SK-N-DZ (cell line): ENCODE measurements around the gene IMMP2L.
A peak's percentile ranks its signal among the peaks of the same experiment; 100 is the strongest.
"Not testable (repeated sequence)": the region's sequence is repeated elsewhere in the genome, so short reads cannot be mapped to it uniquely, and the experiment has no call there.

ENCODE experiments used
- DNase-seq: peaks from one replicate; pipeline ENCODE4 v3.0.0-alpha.2; 2015; ENCODE audit warnings: low spot score

Gene IMMP2L

DNA sequence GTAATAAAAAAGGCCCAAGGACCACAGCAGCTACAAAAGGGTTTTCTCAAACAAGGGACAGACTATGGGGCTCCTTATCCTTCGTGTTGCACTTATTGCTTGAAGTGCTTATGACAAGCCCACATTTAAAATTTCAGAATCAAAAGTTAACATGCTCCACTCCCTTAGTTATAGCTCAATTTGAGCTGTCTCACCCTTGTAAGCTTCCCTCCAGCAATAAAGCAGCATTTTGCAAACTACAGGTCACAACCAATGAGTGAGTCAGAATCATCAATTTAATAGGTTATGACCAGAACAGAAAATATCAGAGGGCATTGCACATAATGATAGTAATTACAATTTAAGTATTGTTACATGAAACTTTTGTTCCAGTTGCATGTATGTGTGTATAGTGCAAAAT, 53.0 kb downstream of the IMMP2L start:
- DNase-seq = no peak

DNA sequence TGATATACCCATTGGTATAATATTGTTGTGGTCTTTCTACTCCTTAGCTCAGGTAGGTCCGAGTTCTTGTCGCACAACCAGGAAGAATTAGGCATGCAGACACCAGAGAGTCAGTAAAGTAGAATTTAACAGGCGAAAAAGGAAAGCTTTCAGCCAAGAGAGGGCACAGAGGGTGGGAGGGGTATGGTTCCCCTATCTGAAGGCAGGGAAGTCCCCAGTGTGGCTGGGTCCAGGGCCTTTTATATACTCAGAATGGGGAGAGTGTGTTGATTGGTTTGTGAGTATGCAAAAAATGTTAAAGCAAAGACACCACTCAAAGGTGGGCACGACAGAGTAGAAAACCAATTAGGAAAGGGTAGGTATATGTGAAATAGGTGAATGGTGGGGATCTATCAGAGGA, 53.9 kb downstream of the IMMP2L start:
- DNase-seq = no peak

DNA sequence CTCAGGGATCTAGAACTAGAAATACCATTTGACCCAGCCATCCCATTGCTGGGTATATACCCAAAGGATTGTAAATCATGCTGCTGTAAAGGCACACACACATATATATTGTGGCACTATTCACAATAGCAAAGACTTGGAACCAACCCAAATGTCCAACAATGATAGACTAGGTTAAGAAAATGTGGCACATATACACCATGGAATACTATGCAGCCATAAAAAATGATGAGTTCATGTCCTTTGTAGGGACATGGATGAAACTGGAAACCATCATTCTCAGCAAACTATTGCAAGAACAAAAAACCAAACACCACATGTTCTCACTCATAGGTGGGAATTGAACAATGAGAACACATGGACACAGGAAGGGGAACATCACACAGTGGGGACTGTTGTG, 56.9 kb downstream of the IMMP2L start:
- not testable (repeated sequence) for DNase-seq

DNA sequence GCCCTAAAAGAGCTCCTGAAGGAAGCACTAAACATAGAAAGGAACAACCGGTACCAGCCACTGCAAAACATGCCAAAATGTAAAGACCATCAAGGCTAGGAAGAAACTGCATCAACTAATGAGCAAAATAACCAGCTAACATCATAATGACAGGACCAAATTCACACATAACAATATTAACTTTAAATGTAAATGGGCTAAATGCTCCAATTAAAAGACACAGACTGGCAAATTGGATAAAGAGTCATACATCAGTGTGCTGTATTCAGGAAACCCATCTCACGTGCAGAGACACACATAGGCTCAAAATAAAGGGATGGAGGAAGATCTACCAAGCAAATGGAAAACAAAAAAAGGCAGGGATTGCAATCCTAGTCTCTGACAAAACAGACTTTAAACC, 60.5 kb downstream of the IMMP2L start:
- DNase-seq = not testable (repeated sequence)

DNA sequence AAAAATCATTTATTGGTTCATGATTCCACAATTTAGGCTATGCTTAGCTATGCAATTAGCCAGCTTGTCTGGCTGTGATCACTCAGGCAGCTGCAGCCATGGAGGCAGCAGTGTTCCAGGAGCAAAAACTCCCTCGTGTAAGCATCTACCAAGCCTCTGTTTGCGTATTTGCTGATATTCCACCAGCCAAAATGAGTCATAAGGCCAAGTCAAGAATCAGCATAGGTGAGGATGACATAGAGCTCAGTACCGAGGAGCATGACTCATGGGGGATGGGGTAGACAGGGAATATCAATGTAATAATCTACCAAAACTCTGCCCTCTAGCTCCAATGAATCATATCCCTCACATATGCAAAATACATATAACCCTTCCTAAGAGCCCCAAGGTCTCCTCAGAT, 63.3 kb downstream of the IMMP2L start:
- DNase-seq = no peak

DNA sequence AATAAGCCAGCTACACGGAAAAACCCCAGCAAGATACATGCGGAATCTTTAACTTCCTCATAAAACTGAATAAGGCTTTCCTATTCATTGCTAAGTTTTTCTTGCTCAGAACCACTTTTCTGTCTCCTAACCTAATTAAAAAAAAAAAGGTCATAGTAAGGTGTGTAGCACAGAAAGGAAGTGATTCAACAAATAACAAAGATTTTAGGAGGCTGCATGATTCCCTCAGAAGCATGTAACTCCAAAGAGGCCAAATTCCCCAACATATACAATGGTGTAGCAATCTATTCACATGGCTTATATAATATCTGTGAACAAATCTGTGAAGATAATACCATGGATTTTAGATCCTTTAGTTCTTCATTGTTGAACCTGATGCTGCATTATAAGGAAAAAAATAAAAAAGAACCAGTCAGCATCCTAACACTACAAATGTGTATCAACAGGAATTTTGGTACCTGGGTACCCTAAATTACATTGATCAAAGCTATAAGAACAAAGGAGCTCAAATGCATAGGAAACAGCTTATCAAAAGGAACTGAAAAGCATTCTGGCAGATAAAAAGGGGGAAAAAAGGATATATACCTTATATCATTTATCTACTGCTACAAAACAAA, 63.8 kb downstream of the IMMP2L start:
- no peak for DNase-seq

DNA sequence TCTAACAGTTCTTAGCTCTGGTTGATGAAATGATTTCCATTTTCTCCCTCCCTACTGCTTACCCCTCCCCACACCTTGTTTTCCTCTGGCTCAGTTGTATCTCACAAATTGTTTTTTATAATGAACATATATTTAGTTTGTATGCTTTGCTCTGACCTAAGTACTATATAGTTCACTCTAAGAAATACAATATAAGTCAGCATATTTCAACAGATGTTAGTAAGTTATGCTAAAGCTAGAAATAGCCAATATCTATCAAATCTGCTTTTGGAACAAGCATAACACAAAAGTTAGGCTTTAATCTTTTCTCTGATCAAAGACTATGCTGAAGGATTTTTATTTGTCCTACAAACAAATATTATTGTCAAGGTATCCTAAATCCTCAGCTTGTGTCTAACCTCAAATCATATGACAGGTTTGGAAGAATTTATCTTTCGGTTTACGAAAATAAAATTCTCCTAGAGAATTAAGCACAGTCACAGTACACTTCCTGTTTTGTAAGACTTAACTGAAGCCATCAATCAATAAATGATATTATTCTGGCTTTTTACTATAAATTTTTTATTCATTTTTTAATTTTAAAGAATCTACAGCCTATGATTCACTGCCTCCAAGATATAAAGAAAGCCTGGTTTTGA, 67.0 kb downstream of the IMMP2L start:
- no peak for DNase-seq

DNA sequence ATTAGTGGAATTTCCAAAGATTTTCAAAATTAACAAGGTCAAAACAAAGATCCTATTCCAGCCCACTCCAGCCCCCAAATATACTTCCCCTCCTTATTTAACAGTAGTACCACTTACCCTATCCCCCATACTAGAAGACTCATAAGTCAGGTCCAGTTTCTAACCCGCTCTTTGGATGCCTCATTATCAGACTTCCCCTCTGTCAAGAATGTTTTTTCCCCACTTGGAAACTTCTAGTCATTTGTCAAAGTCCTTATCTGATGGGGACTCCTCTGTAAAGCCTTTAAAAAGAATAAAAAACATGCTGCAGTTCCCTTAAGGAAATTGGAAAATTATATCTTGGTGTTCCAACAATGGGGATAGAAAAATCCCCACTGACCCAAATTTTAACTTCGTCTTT, 70.1 kb downstream of the IMMP2L start:
- DNase-seq = no peak

DNA sequence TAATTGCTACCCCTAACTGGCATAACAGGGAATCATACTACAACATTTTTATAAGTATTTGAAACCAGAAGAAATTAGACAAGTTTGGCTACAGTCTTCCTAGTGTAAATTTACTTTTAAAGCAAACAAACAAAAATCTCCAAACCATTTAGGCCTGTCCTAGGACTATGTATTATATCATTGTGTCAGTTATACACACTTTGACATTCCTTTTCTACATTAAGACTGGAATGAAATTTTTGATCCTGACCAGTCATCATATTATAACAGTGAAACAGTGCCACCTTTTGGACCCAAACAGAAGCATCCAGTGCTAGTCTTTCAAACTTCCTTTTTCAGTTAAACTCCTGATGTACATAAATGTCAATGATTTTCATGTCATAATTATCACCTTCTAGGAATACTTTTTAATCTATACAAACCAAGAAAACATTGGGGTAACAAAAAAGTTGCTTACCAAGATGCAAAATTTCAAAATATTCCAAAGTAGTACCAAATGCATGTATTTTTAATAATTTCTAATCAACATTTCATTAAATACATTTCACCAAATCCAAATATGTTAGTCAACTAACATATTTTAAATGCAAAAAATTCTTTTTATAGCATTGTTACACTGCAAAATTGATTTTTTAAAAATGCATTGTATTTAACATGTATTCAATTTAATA, 75.7 kb downstream of the IMMP2L start:
- peak; percentile 72 for DNase-seq

DNA sequence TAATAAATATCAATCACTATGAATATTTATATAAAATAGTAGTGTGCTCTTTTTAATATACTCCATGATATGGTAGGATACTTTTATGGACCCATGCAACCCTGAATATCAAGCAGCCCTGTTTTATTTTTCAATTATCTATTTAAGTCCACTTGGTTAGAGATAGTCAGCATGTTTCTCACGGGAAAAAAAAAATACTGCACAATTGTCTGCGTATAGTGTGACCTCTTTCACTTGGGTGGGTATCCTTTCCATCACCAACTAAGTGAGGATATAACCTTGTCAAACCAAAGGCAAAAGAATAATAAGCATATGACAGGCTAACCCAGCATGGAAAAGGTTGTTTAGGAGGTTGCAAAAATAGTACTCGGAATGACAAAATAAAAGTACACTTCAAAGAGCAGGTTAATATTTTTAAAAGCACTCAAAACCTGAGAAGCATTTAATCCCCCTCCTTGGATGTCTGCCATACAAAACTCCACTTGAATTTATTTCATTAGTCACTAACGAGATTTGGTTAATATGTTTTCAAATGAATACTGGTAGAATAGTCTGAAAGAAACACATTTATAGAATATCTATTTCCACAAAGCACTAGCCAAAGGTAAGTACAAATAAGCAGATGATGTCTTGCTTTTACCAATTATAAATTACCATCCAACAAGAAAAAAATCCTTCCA, 76.5 kb downstream of the IMMP2L start:
- no peak for DNase-seq

DNA sequence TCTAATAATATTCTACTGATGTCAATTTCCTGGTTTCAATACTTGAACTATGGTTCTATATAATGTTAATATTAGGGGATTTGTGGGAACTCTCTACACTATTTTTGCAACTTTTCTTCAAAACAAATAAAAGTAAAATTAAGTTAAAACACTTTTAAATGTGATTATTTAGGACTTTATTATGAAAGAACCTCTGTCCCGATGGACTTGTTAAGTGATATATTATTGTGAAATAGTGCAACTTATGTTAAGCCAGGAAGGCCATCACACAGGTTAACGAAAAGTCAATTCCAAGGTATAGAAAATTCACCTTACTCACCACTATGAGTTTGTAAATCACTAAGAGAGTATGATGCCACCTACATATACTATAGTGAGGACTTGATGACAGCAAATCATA, 79.2 kb downstream of the IMMP2L start:
- DNase-seq = no peak

DNA sequence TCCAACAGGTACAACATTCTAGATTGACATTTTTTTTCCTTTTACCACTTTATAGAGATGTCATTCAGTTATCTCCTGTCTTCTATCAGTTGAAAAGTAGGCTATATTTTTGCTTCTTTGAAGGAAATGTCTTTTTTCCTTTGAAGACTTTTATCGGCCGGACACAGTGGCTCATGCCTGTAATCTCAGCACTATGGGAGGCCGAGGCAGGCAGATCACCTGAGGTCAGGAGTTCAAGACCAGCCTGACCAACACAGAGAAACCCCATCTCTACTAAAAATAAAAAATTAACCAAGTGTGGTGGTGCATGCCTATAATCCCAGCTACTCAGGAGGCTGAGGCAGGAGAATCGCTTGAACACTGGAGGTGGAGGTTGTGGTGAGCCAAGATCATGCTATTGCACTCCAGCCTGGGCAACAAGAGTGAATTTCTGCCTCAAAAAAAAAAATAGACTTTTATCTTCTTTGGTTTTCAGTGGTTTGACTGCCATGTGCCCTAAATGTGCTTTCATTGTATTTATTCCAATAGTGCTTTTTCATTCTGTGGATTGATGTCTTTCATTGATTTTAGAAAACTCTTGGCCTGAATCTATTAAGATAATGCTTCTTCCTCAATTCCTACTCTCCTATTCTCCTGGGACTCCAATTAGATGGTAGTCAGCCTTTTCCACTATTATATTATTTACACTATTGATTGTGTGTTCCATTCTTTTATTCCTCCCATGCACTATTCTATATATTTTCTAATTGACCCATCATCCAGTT, 84.6 kb downstream of the IMMP2L start:
- no peak for DNase-seq

DNA sequence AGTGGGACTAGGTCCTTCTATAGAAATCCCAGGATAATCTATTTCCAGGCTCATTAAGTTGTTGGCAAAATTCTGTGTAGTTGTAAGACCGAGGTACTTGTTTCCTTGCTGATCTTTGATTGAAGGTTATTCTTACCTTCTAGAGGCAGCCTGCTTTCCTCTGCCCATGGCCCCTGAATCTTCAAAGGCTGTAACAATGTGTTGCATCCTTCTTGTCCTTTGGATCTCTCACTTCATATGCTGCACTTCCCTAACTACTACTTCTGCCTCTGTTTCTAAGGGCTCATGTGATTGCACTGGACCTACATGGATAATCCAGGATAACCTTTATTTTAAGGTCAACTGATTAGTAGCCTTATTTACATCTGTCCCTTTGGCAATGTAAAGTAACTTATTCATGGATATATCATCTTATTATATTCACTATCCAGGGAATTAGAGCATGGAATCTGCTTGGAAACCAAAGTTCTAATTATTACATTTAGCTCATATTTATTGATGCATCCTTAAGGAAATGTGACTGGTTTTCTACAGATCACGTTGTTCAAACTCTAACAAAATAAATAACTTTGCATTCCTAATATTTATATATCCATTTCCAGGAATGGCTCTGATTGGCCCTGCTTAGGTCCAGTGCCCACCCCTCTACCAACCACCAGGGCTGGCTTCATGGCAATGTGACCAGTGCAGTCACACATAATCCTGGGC, 85.6 kb downstream of the IMMP2L start:
- no peak for DNase-seq

DNA sequence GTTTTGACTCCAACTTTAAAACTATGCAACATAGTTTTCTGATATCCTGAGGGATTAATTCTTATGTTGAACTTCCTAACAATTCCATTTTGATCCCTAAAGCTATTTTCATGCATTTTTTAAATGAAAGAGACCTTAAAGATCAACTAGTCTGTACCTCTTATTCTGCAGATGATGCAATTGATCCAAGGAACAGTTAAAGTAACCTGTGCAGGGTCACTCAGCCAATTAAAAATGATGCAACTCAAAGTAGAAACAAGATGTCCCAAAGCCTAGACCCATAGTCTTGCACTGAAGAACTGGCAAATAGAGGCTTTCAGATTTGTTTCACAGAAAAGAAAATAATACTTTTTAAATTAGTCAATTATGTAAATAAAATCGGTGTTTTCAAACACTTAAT, 86.3 kb downstream of the IMMP2L start:
- DNase-seq = no peak

DNA sequence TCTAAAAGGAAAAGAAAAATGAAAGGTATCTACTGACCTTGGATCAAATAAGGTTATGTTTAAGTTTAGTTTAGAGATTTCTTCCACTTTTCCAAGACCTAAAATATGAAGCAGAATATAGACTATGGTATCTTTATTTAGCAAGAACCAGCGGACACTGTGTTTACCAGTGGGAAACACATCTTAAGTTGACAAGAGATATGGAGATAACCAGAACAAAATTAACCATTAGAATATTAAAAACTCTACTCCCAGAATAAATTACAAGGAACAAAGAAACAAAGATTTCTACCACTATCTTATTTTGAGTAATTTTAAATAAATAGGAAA, 86.9 kb downstream of the IMMP2L start:
- DNase-seq = no peak

DNA sequence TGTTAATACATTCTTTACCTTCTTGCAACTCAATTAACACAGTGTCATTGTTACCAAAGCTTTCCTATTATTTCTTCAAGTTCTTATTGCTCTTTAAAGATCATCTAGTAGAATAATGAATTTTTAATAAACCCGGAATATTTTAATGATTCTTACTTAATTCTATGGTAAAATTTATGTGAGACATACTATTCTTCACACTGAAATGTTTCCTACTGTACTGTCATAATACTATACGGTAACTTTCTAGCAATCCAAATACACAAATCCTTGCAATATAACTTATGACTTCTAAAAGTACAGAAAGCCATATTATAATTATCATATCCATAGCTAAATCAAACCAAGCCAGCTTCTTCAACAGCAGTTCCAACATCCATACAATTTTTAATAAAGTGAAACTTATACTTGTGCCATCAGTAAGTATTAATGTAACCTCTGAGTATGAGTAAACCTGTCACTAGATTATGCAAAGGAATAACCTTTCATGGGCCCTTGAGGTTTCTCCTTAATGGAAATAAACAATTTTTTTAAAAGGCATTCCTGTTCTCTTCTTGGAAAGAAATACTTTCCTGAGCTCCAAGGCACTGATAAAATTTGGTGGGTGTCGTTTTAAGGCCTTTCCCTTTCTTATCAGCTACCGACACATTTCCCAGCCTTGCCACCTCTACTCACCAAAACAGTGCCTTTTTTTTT, 87.4 kb downstream of the IMMP2L start:
- DNase-seq = no peak

DNA sequence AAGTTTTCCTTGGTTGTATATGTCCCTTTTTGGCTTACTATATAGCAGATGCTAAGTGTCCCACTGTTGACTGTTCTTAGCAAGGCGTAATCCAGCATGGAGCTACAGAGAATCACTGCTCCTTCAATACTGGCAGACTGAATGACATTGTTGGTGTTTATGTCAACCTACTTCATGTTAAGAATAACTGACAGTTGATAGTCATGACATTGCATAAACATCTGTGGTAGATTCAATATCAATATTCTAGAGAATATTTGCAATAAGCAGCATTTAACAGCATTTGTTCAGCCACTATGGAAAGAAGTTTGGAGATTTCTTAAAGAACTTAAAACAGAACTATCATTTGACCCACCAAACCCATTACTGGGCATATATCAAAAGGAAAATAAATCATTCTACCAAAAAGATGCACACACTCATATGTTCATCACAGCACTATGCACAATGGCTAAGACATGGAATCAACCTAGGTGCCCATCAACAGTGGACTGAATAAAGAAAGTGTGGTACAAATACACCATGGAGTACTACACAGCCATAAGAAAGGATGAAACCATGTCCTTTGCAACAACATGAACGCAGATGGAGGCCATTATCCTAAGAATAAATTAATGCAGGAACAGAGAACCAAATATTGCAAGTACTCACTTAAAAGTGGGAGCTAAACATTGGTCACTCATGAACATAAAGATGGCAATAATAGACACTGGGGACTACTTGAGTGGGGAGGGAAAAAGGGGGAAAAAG, 88.7 kb downstream of the IMMP2L start:
- no peak for DNase-seq

DNA sequence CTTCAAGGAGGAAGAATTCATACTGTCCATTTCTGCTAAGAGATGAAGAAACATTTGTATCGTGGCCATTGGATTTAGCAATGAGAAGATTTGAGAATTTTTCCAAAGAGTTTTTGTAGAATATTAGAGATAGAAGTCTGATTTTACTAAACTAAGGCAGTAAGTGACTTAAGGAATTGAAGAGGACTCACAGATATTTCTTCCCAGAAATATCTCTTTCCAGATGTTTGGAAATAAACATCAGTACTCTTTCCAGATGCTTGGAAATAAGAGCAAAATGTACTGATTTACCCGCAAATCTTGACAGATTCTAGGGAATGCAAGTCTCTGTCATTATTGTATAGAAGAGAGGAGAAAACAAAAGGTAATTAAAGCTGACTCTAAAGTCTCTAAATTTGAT, 91.3 kb downstream of the IMMP2L start:
- no peak for DNase-seq

DNA sequence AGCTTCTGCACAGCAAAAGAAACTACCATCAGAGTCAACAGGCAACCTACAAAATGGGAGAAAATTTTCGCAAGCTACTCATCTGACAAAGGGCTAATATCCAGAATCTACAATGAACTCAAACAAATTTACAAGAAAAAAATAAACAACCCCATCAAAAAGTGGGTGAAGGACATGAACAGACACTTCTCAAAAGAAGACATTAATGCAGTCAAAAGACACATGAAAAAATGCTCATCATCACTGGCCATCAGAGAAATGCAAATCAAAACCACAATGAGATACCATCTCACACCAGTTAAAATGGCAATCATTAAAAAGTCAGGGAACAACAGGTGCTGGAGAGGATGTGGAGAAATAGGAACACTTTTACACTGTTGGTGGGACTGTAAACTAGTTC, 92.4 kb downstream of the IMMP2L start:
- DNase-seq = not testable (repeated sequence)

DNA sequence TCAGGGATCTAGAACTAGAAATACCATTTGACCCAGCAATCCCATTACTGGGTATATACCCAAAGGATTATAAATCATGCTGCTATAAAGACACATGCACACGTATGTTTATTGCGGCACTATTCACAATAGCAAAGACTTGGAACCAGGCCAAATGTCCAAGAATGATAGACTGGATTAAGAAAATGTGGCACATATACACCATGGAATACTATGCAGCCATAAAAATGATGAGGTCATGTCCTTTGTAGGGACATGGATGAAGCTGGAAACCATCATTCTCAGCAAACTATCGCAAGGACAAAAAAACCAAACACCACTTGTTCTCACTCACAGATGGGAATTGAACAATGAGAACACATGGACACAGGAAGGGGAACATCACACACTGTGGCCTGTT, 96.5 kb downstream of the IMMP2L start:
- DNase-seq = not testable (repeated sequence)
